ENCODE results near the gene SMIM44. TPM values are rescaled to one million over a fixed set of nuclear protein-coding genes. Genes with fewer than 3 reads are reported as not detected.

SMIM44 gene
- total RNA-seq, 2 experiments from 2014 or later: not detected

GRCh38 chr19:3497757-3498520 is 14.7 kb upstream of the SMIM44 start:
- H3K4me1 Mint-ChIP-seq: peaks cover 28% of the 10 kb centered on the region
- H3K4me3 Mint-ChIP-seq: no peak overlapping the region
- DNase-seq: no peak
- H3K27ac Mint-ChIP-seq: no peak overlapping the region
- peaks cover 6% of the 10 kb centered on the region for H3K27me3 Mint-ChIP-seq
- H3K9me3 Mint-ChIP-seq: no peaks in the 10 kb centered on the region
- H3K36me3 Mint-ChIP-seq: peaks cover 23% of the 10 kb centered on the region

- H3K9me3 Mint-ChIP-seq: no peaks in the 10 kb centered on the region
- H3K27me3 Mint-ChIP-seq: peaks cover 6% of the 10 kb centered on the region
- H3K27ac Mint-ChIP-seq: no peak overlapping the region
- no peak overlapping the region for H3K4me3 Mint-ChIP-seq
- DNase-seq: no peak
- peaks cover 23% of the 10 kb centered on the region for H3K36me3 Mint-ChIP-seq
- peaks cover 28% of the 10 kb centered on the region for H3K4me1 Mint-ChIP-seq
Observed at GRCh38 chr19:3496392-3497273, 13.4 kb upstream of the SMIM44 start.

GRCh38 chr19:3494559-3494958 is 11.3 kb upstream of the SMIM44 start:
- peak overlapping the region; percentile 65 for H3K27ac Mint-ChIP-seq
- H3K36me3 Mint-ChIP-seq: peaks cover 18% of the 10 kb centered on the region
- H3K27me3 Mint-ChIP-seq: no peaks in the 10 kb centered on the region
- H3K4me3 Mint-ChIP-seq: peak overlapping the region; percentile 0
- peaks cover 18% of the 10 kb centered on the region for H3K4me1 Mint-ChIP-seq
- peak; percentile 63 for DNase-seq
- no peaks in the 10 kb centered on the region for H3K9me3 Mint-ChIP-seq

- Mint-ChIP-seq H3K27me3 (no peaks in the 10 kb centered on the region), H3K27ac (no peak overlapping the region), H3K4me1 (peaks cover 15% of the 10 kb centered on the region), H3K4me3 (peak overlapping the region; percentile 0), H3K9me3 (no peaks in the 10 kb centered on the region), H3K36me3 (peaks cover 15% of the 10 kb centered on the region)
- peak; percentile 45 for DNase-seq
Observed at GRCh38 chr19:3494051-3494450, 10.8 kb upstream of the SMIM44 start.

- no peak for DNase-seq
- no peaks in the 10 kb centered on the region for H3K9me3 Mint-ChIP-seq
- peaks cover 12% of the 10 kb centered on the region for H3K4me1 Mint-ChIP-seq
- no peak overlapping the region for H3K27ac Mint-ChIP-seq
- no peaks in the 10 kb centered on the region for H3K27me3 Mint-ChIP-seq
- no peak overlapping the region for H3K4me3 Mint-ChIP-seq
- H3K36me3 Mint-ChIP-seq: peaks cover 13% of the 10 kb centered on the region
Observed at GRCh38 chr19:3493651-3494050, 10.4 kb upstream of the SMIM44 start.

- Mint-ChIP-seq H3K27me3 (no peaks in the 10 kb centered on the region), H3K4me1 (peaks cover 7% of the 10 kb centered on the region), H3K9me3 (no peaks in the 10 kb centered on the region), H3K27ac (no peak overlapping the region), H3K4me3 (no peak overlapping the region), H3K36me3 (peaks cover 11% of the 10 kb centered on the region)
- no peak for DNase-seq
Observed at GRCh38 chr19:3492919-3493318, 9.7 kb upstream of the SMIM44 start.

- peaks cover 9% of the 10 kb centered on the region for H3K36me3 Mint-ChIP-seq
- DNase-seq: no peak
- H3K9me3 Mint-ChIP-seq: no peaks in the 10 kb centered on the region
- no peak overlapping the region for H3K4me3 Mint-ChIP-seq
- H3K4me1 Mint-ChIP-seq: peaks cover 5% of the 10 kb centered on the region
- H3K27ac Mint-ChIP-seq: no peak overlapping the region
- H3K27me3 Mint-ChIP-seq: no peaks in the 10 kb centered on the region
Observed at GRCh38 chr19:3492131-3492839, 9.0 kb upstream of the SMIM44 start.

- H3K9me3 Mint-ChIP-seq: no peaks in the 10 kb centered on the region
- H3K36me3 Mint-ChIP-seq: peaks cover 6% of the 10 kb centered on the region
- no peak overlapping the region for H3K27ac Mint-ChIP-seq
- H3K4me3 Mint-ChIP-seq: no peak overlapping the region
- no peaks in the 10 kb centered on the region for H3K27me3 Mint-ChIP-seq
- no peak for DNase-seq
- H3K4me1 Mint-ChIP-seq: peaks cover 2% of the 10 kb centered on the region
Observed at GRCh38 chr19:3491396-3492119, 8.3 kb upstream of the SMIM44 start.

- no peak overlapping the region for H3K27ac Mint-ChIP-seq
- no peaks in the 10 kb centered on the region for H3K27me3 Mint-ChIP-seq
- no peaks in the 10 kb centered on the region for H3K9me3 Mint-ChIP-seq
- H3K4me1 Mint-ChIP-seq: peaks cover 8% of the 10 kb centered on the region
- no peaks in the 10 kb centered on the region for H3K36me3 Mint-ChIP-seq
- DNase-seq: no peak
- no peak overlapping the region for H3K4me3 Mint-ChIP-seq
Observed at GRCh38 chr19:3482507-3483225, 575 bp downstream of the SMIM44 start.

- Mint-ChIP-seq H3K9me3 (no peaks in the 10 kb centered on the region), H3K36me3 (no peaks in the 10 kb centered on the region), H3K4me1 (peaks cover 8% of the 10 kb centered on the region), H3K4me3 (no peak overlapping the region), H3K27ac (no peak overlapping the region), H3K27me3 (no peaks in the 10 kb centered on the region)
- no peak for DNase-seq
Observed at GRCh38 chr19:3481241-3482090, 1.8 kb downstream of the SMIM44 start.

GRCh38 chr19:3480383-3481091 is 2.7 kb downstream of the SMIM44 start, which contains the start of gene SMIM24:
Gene SMIM24, minus strand, starts transcription at chr19:3480525. Its CDS starts 62 bp downstream, at chr19:3480463.
- no peaks in the 10 kb centered on the region for H3K9me3 Mint-ChIP-seq
- no peak within 1 kb of the TSS for H3K4me3 Mint-ChIP-seq
- peaks cover 8% of the 10 kb centered on the region for H3K4me1 Mint-ChIP-seq
- H3K36me3 Mint-ChIP-seq: no peaks in the 10 kb centered on the region
- DNase-seq: no peak
- no peaks in the 10 kb centered on the region for H3K27me3 Mint-ChIP-seq
- H3K27ac Mint-ChIP-seq: no peak within 1 kb of the TSS

GRCh38 chr19:3479834-3480215 is 3.4 kb downstream of the SMIM44 start:
- no peaks in the 10 kb centered on the region for H3K9me3 Mint-ChIP-seq
- peak; percentile 43 for DNase-seq
- no peaks in the 10 kb centered on the region for H3K36me3 Mint-ChIP-seq
- peaks cover 8% of the 10 kb centered on the region for H3K4me1 Mint-ChIP-seq
- H3K27ac Mint-ChIP-seq: no peak overlapping the region
- H3K4me3 Mint-ChIP-seq: no peak overlapping the region
- no peaks in the 10 kb centered on the region for H3K27me3 Mint-ChIP-seq

Data from activated naive CD8-positive, alpha-beta T cell treated with anti-CD3 and anti-CD28 coated beads for 36 hours (primary cell).